Fibroblast of lung (primary cell): ENCODE data around the gene TCP11. TPM values are rescaled to one million over a fixed set of nuclear protein-coding genes. Genes with fewer than 3 reads are reported as not detected.
A peak's percentile ranks its signal among the peaks of the same experiment; 100 is the strongest.

Experiments
- DNase-seq, 2 donors: peaks; one replicate each; pipeline versions ENCODE4 v3.0.0 to v3.0.0-alpha.2; 2010; ENCODE audit warnings: low read depth in 2 of 2
- H2AFZ ChIP-seq: 2 replicates; pipeline ENCODE4 v1.5.1; 2012; ENCODE audit warnings: low read length, control low read depth, inconsistent platforms
- H3K27ac ChIP-seq: 2 replicates; pipeline ENCODE4 v1.5.1; 2011; ENCODE audit warnings: low read length, control low read depth; ENCODE audit not compliant: insufficient read depth
- H3K27me3 ChIP-seq: 2 replicates; pipeline ENCODE4 v1.5.1; 2011; ENCODE audit warnings: mild to moderate bottlenecking, low read length; ENCODE audit not compliant: control insufficient read depth, insufficient read depth
- H3K36me3 ChIP-seq: 2 replicates; pipeline ENCODE4 v1.5.1; 2011; ENCODE audit warnings: low read length; ENCODE audit not compliant: control insufficient read depth, insufficient read depth
- H3K4me1 ChIP-seq: 2 replicates; pipeline ENCODE4 v1.5.1; 2011; ENCODE audit warnings: low read length; ENCODE audit not compliant: control insufficient read depth, insufficient read depth; ENCODE audit errors: extremely low read depth
- H3K4me2 ChIP-seq: 2 replicates; pipeline ENCODE4 v1.5.1; 2011; ENCODE audit warnings: low read length, control low read depth; ENCODE audit not compliant: insufficient read depth; ENCODE audit errors: extremely low read depth
- H3K4me3 ChIP-seq, 4 experiments: fragments of 200-600 bp in 1 of 4; sonication (generic) in 1 of 4; replicated peaks in 1 of 4; 2 replicates each; pipeline ENCODE4 v1.5.1; 2011 to 2016; ENCODE audit warnings: low read length in 4 of 4, low read depth in 3 of 4, mild to moderate bottlenecking in 3 of 4, control low read depth in 2 of 4, inconsistent platforms in 1 of 4, mixed read lengths in 1 of 4; ENCODE audit not compliant: insufficient read depth in 1 of 4; ENCODE audit errors: control extremely low read depth in 1 of 4
- H3K79me2 ChIP-seq: 2 replicates; pipeline ENCODE4 v1.5.1; 2012; ENCODE audit warnings: mild to moderate bottlenecking, low read length, inconsistent platforms; ENCODE audit not compliant: control insufficient read depth, insufficient read depth
- H3K9ac ChIP-seq: 2 replicates; pipeline ENCODE4 v1.5.1; 2011; ENCODE audit warnings: mild to moderate bottlenecking, low read length, control low read depth; ENCODE audit not compliant: insufficient read depth
- H3K9me3 ChIP-seq: 2 replicates; pipeline ENCODE4 v1.5.1; 2012; ENCODE audit warnings: low read depth, low read length; ENCODE audit not compliant: control insufficient read depth, insufficient read depth
- H4K20me1 ChIP-seq: 2 replicates; pipeline ENCODE4 v1.5.1; 2011; ENCODE audit warnings: low read length; ENCODE audit not compliant: control insufficient read depth, insufficient read depth; ENCODE audit errors: extremely low read depth
- EZH2 ChIP-seq: IDR thresholded peaks from 2 replicates; pipeline ENCODE4 v1.5.1; 2012; ENCODE audit warnings: low read length, control low read depth, mild to moderate bottlenecking; ENCODE audit errors: missing control alignments
- polyA plus RNA-seq, 2 donors: library from polyadenylated mRNA; depleted of rRNA in 1 of 2; stranded (reverse) in 1 of 2; unstranded in 1 of 2; fragments of >200 nt; gene quantifications; 2 replicates each; pipeline ENCODE4 v1.2.1, GENCODE V29; 2011 to 2012; ENCODE audit warnings: missing spikeins in 1 of 2
- total RNA-seq: library from RNA; depleted of rRNA; stranded (reverse); fragments of >200 nt; gene quantifications from 2 replicates; pipeline ENCODE4 v1.2.1, GENCODE V29; 2014
- TF ChIP-seq, protein P1 (sequence below), 2 donors: IDR thresholded peaks in 1 of 2; conservative IDR thresholded peaks in 1 of 2; 1 replicate in 1 of 2; 2 replicates in 1 of 2; pipeline ENCODE4 v1.5.1; 2011 to 2012; ENCODE audit warnings: low read length in 2 of 2, control low read depth in 1 of 2, inconsistent platforms in 1 of 2, low read depth in 1 of 2, mild to moderate bottlenecking in 1 of 2

The TCP11 gene
- total and polyA plus RNA-seq, 2 donors (not counting 1 experiment from before 2014, with no cell fraction given), result 0.17 to 0.24 TPM

DNA sequence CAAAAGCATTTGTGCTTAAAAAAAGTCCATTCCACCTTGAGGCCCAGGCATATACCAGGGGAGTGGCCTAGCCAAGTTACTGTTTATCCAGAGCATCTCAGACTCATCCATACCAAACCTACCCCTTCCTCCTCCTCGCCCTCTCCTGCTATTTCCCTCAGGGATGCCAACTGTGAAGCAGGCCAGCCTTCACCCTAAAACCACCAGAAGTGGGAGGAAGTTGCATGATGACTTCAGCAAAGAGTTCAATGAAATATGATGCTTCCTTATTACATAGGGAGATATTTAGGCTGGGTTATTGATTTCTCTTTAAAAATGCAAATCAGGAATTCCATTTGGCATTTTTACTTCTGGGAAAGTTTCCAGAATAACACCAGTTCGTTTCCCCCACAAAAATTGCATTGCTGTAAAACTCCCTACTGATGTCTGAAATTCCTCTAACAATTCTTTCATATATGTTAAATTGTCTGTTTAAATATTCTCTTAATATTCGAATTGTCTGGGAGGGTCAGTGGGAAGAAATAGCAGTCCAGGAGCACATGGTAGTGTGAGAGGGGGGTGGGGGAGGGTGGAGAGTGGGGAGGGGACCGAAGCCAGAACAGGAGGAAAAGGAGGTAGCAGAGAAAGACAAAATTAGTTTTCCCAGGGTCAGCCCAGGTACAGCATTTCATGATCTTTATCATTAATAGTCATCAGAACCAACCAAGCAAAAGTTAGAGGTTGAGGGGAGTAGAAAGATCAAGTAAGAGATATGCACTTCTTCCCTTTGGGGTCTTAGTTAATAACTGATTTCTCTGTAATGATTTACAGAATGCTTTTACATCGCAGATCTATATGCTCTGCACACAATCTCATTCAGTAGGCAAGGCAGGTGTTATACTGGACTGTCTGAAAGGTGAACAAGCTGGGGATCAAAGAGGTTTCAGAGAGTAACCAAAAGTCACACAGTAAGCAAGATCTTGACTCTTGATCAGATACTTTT, 1.7 kb upstream of the TCP11 start:
- Histone ChIP-seq H2AFZ (no peak overlapping the region), H3K4me2 (no peak overlapping the region), H4K20me1 (no peaks in the 10 kb centered on the region), H3K9me3 (no peaks in the 10 kb centered on the region), H3K27me3 (no peaks in the 10 kb centered on the region), H3K9ac (no peak overlapping the region), H3K36me3 (no peaks in the 10 kb centered on the region), H3K27ac (no peak overlapping the region), H3K4me3 (no peak overlapping the region), H3K79me2 (no peaks in the 10 kb centered on the region), H3K4me1 (peaks cover under 1% of the 10 kb centered on the region)
- peak in 1 of 2 donors; percentile 18 for DNase-seq
- TF ChIP-seq, protein P1, sequence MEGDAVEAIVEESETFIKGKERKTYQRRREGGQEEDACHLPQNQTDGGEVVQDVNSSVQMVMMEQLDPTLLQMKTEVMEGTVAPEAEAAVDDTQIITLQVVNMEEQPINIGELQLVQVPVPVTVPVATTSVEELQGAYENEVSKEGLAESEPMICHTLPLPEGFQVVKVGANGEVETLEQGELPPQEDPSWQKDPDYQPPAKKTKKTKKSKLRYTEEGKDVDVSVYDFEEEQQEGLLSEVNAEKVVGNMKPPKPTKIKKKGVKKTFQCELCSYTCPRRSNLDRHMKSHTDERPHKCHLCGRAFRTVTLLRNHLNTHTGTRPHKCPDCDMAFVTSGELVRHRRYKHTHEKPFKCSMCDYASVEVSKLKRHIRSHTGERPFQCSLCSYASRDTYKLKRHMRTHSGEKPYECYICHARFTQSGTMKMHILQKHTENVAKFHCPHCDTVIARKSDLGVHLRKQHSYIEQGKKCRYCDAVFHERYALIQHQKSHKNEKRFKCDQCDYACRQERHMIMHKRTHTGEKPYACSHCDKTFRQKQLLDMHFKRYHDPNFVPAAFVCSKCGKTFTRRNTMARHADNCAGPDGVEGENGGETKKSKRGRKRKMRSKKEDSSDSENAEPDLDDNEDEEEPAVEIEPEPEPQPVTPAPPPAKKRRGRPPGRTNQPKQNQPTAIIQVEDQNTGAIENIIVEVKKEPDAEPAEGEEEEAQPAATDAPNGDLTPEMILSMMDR (conservative IDR thresholded peaks at IDR 0.05 in 1 of 2, IDR thresholded peaks at IDR 0.05 in 1 of 2; ENCODE audit: low read depth in 1 of 2, low read length in 2 of 2), result no peak
- TF ChIP-seq EZH2, result no peak

DNA sequence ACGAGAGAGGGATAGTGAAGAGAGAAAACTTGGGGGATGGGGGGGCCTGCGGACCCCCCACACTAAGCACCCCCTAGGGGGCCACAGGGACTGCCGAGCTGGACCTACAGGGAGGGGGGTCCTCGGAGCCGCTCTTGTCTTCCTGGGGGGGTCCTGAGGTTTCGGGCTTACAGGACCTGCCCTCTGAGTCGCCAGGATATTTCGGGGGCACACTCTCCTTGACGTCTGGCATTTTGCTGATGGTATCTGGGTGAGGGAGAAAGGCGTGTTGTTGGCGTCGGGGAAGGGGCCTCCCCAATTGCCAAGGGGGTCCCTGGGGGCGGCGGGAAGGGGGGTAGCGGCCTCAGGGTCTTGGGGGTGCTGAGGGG, 516 bp downstream of the TCP11 start:
- no peaks in the 10 kb centered on the region for H3K27me3 ChIP-seq
- no peak for DNase-seq
- no peaks in the 10 kb centered on the region for H3K4me1 ChIP-seq
- no peak overlapping the region for H3K4me3 ChIP-seq
- no peaks in the 10 kb centered on the region for H3K79me2 ChIP-seq
- H3K4me2 ChIP-seq, result no peak overlapping the region
- H4K20me1 ChIP-seq, result no peaks in the 10 kb centered on the region
- no peak overlapping the region for H3K27ac ChIP-seq
- TF ChIP-seq, protein P1 (conservative IDR thresholded peaks at IDR 0.05 in 1 of 2, IDR thresholded peaks at IDR 0.05 in 1 of 2; ENCODE audit: low read depth in 1 of 2, low read length in 2 of 2), result no peak
- TF ChIP-seq EZH2, result no peak
- H3K36me3 ChIP-seq, result no peaks in the 10 kb centered on the region
- H2AFZ ChIP-seq, result no peak overlapping the region
- no peak overlapping the region for H3K9ac ChIP-seq
- H3K9me3 ChIP-seq, result no peaks in the 10 kb centered on the region

DNA sequence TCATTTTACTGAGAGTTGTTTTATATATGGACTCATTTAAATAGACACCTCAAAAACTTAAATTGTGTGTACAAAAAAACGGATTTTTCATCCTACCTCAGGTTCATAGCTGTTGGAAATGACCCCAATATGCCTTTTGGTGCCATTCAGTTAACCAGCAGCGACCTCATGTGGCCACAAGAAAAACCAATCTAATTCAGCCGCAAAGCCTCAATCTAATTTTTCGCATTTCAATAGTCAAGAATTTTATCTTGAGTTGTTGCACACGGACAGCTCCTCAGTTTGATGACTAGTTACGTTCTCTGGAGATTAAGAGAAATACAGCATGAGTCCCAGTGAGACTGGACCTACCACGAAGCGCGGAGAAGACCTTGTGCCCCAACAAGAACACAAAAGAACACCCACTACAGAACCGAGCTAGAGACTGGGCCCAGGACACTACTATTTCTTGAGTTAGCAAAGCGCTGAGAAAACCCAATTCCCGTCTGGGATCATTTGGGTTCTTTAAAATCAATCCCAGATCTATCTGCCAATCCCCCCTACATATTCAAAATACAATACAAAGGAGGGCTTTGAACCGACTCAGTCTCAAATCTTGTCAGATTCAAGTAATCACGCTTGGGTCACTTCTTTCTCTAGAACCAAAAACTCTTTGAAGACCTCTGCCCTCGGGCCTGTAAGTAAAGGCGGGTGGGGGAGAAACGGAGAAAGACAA, 1.1 kb downstream of the TCP11 start:
- Histone ChIP-seq H2AFZ (no peak overlapping the region), H3K4me3 (no peak overlapping the region), H3K9ac (no peak overlapping the region), H3K27ac (no peak overlapping the region), H3K4me2 (no peak overlapping the region), H3K4me1 (no peaks in the 10 kb centered on the region), H3K79me2 (no peaks in the 10 kb centered on the region), H3K36me3 (no peaks in the 10 kb centered on the region), H3K27me3 (no peaks in the 10 kb centered on the region), H4K20me1 (no peaks in the 10 kb centered on the region), H3K9me3 (no peaks in the 10 kb centered on the region)
- no peak for TF ChIP-seq EZH2
- TF ChIP-seq, protein P1 (conservative IDR thresholded peaks at IDR 0.05 in 1 of 2, IDR thresholded peaks at IDR 0.05 in 1 of 2; ENCODE audit: low read depth in 1 of 2, low read length in 2 of 2), result peak; percentile 76 to 86
- peak; percentile 67 to 84 for DNase-seq
